HL-60 (cell line): ENCODE results near the gene ERC2.

Experiments used
- CTCF ChIP-seq: IDR thresholded peaks from one replicate; pipeline ENCODE4 v1.5.1; 2011; ENCODE audit warnings: low read length, control low read depth, inconsistent platforms; ENCODE audit not compliant: insufficient read depth
- POLR2AphosphoS5 ChIP-seq: IDR thresholded peaks from 2 replicates; pipeline ENCODE4 v1.6.1; 2012; ENCODE audit warnings: low read depth
- REST ChIP-seq: IDR thresholded peaks from 2 replicates; pipeline ENCODE4 v1.6.1; 2012; ENCODE audit warnings: low read depth; ENCODE audit not compliant: insufficient replicate concordance

GRCh38 chr3:56081246-56081645, 387.0 kb downstream of the ERC2 start:
- no peak for TF ChIP-seq CTCF
- no peak for TF ChIP-seq POLR2AphosphoS5
- no peak for TF ChIP-seq REST
